Naive B cell (primary cell): ENCODE measurements around the gene MBP. TPM values are rescaled to one million over a fixed set of nuclear protein-coding genes. Genes with fewer than 3 reads are reported as not detected.

Experiments used
- ATAC-seq, 2 donors: fragments of 150-1000 bp; cut with Tn5 transposase; 2 replicates each; pipeline ENCODE4 v1.10.0; 2021; ENCODE audit warnings: low read depth in 2 of 2, mild to moderate bottlenecking in 2 of 2, moderate library complexity in 2 of 2
- DNase-seq: peaks from one replicate; pipeline ENCODE4 v3.0.0; 2022
- H3K27ac Mint-ChIP-seq, 6 donors: one replicate each; pipeline ENCODE4 v1.8.0; 2020 to 2022; ENCODE audit warnings: mild to moderate bottlenecking in 6 of 6, mixed read lengths in 6 of 6, moderate library complexity in 5 of 6, inconsistent platforms in 2 of 6
- H3K27me3 Mint-ChIP-seq, 3 donors: one replicate each; pipeline ENCODE4 v1.8.0; 2021 to 2022; ENCODE audit warnings: mixed read lengths in 3 of 3, mild to moderate bottlenecking in 1 of 3
- H3K36me3 Mint-ChIP-seq, 2 donors: one replicate each; pipeline ENCODE4 v1.8.0; 2020 to 2022; ENCODE audit warnings: mixed read lengths in 2 of 2, inconsistent platforms in 1 of 2, mild to moderate bottlenecking in 1 of 2
- H3K4me1 Mint-ChIP-seq, 3 donors: one replicate each; pipeline ENCODE4 v1.8.0; 2020 to 2022; ENCODE audit warnings: mixed read lengths in 3 of 3, inconsistent platforms in 1 of 3, mild to moderate bottlenecking in 1 of 3, moderate library complexity in 1 of 3
- H3K4me3 Mint-ChIP-seq, 8 donors: one replicate each; pipeline ENCODE4 v1.8.0; 2020 to 2022; ENCODE audit warnings: mild to moderate bottlenecking in 8 of 8, mixed read lengths in 8 of 8, moderate library complexity in 8 of 8, inconsistent platforms in 2 of 8
- H3K9me3 Mint-ChIP-seq, 7 donors: one replicate each; pipeline ENCODE4 v1.8.0; 2020 to 2022; ENCODE audit warnings: mixed read lengths in 7 of 7, mild to moderate bottlenecking in 5 of 7, inconsistent platforms in 2 of 7, moderate library complexity in 1 of 7
- polyA plus RNA-seq, 6 donors: library from polyadenylated mRNA; unstranded; fragments of 300-500 nt; fragmentation: Illumina TruSeq; gene quantifications; one replicate each; pipeline ENCODE4 v1.2.3, GENCODE V29; 2021; ENCODE audit warnings: low read depth in 6 of 6

Gene MBP
- polyA plus RNA-seq, 6 donors from 2014 or later: 35.4 to 69.2 (median 66.6) TPM

DNA sequence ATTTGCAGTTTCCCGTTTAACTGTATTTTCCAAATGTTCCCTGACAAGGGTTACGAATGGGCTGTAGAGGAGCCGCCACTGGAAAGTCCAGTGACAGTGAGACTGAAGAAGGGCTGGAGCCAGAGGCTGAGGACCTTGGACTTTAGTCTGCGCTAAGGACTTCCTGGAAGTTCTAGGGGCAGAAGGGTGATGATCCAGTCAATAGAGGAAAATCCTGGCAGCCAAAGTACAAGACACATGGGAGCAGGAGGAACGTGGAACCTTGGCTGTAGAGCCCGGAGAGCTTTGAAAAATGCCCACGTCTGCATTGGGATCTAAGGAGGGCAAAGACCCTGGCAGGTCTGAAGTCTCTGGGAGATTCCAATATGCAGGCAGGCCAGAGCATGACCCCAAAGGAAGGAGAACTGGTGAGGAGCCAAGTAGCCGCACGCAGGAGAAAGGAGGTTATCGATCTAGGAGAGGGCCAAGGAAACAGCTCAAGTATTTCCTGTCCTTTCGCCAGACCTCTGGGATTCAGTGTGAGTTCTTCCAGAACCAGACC lies 28.5 kb downstream of the MBP start:
- H3K9me3 Mint-ChIP-seq: no peaks in the 10 kb centered on the region
- H3K27ac Mint-ChIP-seq: peak overlapping the region in 5 of 6 donors; percentile 63 to 81 (median 80)
- H3K36me3 Mint-ChIP-seq: peaks cover 4 to 28% of the 10 kb centered on the region in 2 donors
- ATAC-seq: no peak
- H3K4me1 Mint-ChIP-seq: peaks cover 76 to 91% (median 77%) of the 10 kb centered on the region in 3 donors
- no peak for DNase-seq
- no peak overlapping the region for H3K4me3 Mint-ChIP-seq
- no peaks in the 10 kb centered on the region for H3K27me3 Mint-ChIP-seq

DNA sequence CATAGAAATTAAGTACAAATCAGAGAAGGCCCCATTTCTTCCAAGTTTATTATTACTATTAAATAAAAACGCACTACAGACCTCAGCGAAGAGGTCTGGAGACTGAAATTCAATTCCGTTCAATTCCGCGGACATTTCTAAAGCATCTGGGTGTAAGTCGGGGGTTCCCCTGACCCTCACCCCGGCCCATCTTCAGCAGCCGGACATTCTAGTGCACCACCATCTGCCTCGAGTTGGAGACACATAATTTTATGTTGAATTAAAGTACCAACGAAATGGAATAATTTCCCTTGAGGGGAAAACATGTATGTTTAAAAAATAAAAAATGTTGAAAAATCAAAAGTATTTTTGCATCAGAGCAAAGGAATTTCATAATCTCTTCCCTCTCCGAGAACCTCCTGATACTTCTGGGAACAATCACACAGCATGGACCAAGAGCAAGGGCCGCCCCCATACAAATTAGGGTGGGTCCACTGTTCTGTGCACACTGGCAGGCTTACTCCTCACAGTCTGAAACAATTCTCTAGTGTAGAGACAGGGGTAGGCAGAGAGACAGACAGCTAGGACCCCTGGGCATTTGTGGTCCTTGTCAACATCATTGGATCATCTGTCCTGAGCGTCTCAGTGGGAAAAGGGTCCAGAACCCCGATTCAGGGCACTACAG lies 29.3 kb downstream of the MBP start:
- H3K27me3 Mint-ChIP-seq: no peaks in the 10 kb centered on the region
- ATAC-seq (no peak), DNase-seq (no peak)
- H3K36me3 Mint-ChIP-seq: peaks cover 4 to 28% of the 10 kb centered on the region in 2 donors
- H3K4me3 Mint-ChIP-seq: peak overlapping the region in 1 of 8 donors; percentile 13
- peaks cover 77 to 91% (median 79%) of the 10 kb centered on the region in 3 donors for H3K4me1 Mint-ChIP-seq
- peak overlapping the region in 4 of 6 donors; percentile 19 to 72 (median 64) for H3K27ac Mint-ChIP-seq
- no peaks in the 10 kb centered on the region for H3K9me3 Mint-ChIP-seq

DNA sequence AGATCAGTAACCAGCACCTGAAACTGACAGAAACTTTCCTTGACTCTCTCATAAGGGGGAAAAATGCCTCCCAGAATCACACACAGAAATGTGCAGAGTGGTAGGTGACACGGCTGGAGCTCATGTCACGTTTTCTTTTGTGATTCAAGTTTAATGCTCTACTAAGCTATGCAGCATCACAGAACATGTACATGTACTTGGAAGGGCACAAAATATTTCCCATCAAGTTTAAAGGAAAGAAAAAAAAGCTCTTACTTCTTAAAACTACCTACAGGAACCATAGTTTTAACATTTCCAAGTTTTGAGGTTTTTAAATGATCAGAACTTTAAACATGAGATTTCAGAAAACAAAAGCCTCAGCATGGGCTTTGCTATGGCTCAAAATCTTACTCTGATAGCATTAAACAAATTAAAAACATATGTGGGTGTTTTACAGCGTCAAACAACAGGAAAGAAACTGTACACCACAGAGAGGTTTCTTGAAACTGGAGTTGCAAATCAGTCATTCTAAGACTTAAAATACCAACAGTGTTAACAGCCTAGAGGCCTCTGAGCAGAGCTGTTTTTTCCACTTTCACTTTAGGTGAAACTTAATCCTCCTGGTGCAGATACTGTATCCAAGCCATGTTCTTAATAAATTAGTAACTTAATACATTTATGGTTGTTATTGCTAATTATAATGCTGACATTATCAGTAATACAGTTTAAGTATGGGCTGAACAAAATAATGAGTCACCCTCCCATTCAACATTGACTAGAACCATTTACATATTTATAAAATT lies 30.1 kb downstream of the MBP start:
- Mint-ChIP-seq H3K4me3 (peak overlapping the region in 6 of 8 donors; percentile 66 to 89 (median 77)), H3K27ac (peak overlapping the region in 5 of 6 donors; percentile 70 to 91 (median 87)), H3K27me3 (no peaks in the 10 kb centered on the region), H3K9me3 (no peaks in the 10 kb centered on the region), H3K4me1 (peaks cover 75 to 91% (median 80%) of the 10 kb centered on the region in 3 donors), H3K36me3 (peaks cover 4 to 28% of the 10 kb centered on the region in 2 donors)
- no peak for DNase-seq
- ATAC-seq: peak; percentile 31 to 43

DNA sequence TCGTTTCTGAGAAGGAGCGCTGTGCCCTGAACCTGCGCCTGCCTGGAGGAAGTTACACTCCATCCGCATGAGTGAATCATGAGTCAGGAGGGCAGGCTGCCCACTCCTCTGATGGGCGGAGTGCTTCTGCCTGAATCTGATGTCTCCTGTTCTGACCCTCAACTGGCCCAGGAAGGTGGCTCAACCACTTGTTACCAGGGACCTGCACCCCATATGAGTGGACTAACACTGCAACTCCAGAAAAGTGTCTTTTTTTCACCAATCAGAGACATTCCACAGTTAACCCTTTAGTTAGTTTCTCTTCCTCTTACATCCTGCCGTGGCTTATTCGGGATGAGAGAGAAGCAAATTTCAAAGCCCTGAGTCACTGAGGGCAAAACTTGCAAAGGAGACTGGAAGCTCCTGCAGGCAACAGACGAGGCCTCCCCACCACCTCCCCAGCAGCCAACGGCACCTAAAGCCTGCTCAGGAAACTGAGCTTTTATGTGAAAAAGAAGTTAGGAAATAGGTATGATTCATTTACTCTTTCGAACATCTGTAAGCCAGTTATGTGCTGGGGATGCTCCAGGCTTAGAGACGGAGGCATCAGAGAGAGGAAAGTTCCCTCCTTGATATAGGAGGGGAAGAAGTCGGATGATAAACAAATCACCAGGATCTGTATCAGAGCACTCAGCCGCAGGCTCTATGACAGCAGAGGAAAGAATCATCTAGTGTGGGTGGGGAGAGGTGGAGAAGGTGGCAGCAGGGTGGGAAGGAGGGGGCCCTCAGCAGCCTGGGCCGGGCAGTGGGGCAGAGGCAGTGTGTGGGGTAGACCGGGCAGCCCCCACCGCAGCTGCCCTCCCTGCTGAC lies 30.9 kb downstream of the MBP start:
- Mint-ChIP-seq H3K36me3 (peaks cover 4 to 28% of the 10 kb centered on the region in 2 donors), H3K9me3 (no peaks in the 10 kb centered on the region), H3K27me3 (no peaks in the 10 kb centered on the region), H3K27ac (peak overlapping the region; percentile 70 to 92 (median 90)), H3K4me1 (peaks cover 69 to 86% (median 76%) of the 10 kb centered on the region in 3 donors), H3K4me3 (peak overlapping the region; percentile 50 to 89 (median 77))
- ATAC-seq: peak; percentile 64 to 68
- peak; percentile 37 for DNase-seq

GRCh38 chr18:77100751-77101355 lies 31.7 kb downstream of the MBP start:
- peaks cover 4 to 22% of the 10 kb centered on the region in 2 donors for H3K36me3 Mint-ChIP-seq
- H3K9me3 Mint-ChIP-seq: no peaks in the 10 kb centered on the region
- no peak for DNase-seq
- no peaks in the 10 kb centered on the region for H3K27me3 Mint-ChIP-seq
- H3K27ac Mint-ChIP-seq: peak overlapping the region in 4 of 6 donors; percentile 88 to 92 (median 90)
- H3K4me3 Mint-ChIP-seq: peak overlapping the region; percentile 19 to 89 (median 76)
- H3K4me1 Mint-ChIP-seq: peaks cover 61 to 78% (median 68%) of the 10 kb centered on the region in 3 donors
- no peak for ATAC-seq

GRCh38 chr18:77099485-77100370 lies 32.9 kb downstream of the MBP start:
- no peaks in the 10 kb centered on the region for H3K9me3 Mint-ChIP-seq
- peak overlapping the region; percentile 52 to 86 (median 82) for H3K27ac Mint-ChIP-seq
- ATAC-seq (peak; percentile 38), DNase-seq (peak; percentile 17)
- no peaks in the 10 kb centered on the region for H3K27me3 Mint-ChIP-seq
- peaks cover 4 to 11% of the 10 kb centered on the region in 2 donors for H3K36me3 Mint-ChIP-seq
- peak overlapping the region in 7 of 8 donors; percentile 45 to 83 (median 67) for H3K4me3 Mint-ChIP-seq
- peaks cover 50 to 76% (median 67%) of the 10 kb centered on the region in 3 donors for H3K4me1 Mint-ChIP-seq

DNA sequence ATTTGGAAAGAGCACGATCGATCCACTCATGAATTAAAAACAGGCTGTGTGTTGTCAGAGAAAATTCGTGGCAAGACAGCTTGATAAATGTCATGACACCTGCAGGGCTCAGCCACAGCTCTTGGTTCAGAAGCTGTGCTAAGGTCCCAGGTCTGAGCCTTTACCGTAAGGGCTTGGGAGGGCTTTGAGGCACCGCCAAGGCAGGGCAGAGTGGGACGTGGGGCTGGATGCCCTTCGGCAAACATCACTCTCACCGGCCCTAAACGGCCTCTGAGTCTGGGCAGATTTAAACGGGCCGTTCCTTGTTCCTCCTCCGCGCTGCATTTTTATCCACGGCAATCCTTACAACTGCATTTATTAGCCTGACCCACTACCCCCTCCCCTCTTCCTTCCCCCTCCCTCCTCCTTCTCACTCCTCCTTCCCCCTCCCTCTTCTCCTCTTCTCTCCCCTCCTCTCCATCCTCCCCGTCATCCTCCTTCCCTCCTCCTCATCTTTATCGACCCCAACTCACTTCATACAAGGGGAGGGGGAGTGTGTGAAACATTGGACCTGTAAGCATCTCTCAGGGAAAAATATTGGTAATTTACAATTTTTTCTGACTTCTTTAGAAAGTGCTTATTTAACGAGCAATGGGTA lies 33.9 kb downstream of the MBP start:
- ATAC-seq (no peak), DNase-seq (no peak)
- H3K36me3 Mint-ChIP-seq: peaks cover under 1 to 4% of the 10 kb centered on the region in 2 donors
- peaks cover 45 to 71% (median 61%) of the 10 kb centered on the region in 3 donors for H3K4me1 Mint-ChIP-seq
- H3K4me3 Mint-ChIP-seq: peak overlapping the region in 5 of 8 donors; percentile 15 to 63 (median 15)
- H3K27ac Mint-ChIP-seq: peak overlapping the region in 5 of 6 donors; percentile 26 to 79 (median 54)
- no peaks in the 10 kb centered on the region for H3K9me3 Mint-ChIP-seq
- no peaks in the 10 kb centered on the region for H3K27me3 Mint-ChIP-seq

GRCh38 chr18:77098029-77098428 lies 34.6 kb downstream of the MBP start:
- Mint-ChIP-seq H3K27ac (peak overlapping the region in 5 of 6 donors; percentile 7 to 89 (median 76)), H3K27me3 (no peaks in the 10 kb centered on the region), H3K4me1 (peaks cover 45 to 65% (median 61%) of the 10 kb centered on the region in 3 donors), H3K36me3 (peaks cover 0 to 4% of the 10 kb centered on the region in 2 donors), H3K9me3 (no peaks in the 10 kb centered on the region), H3K4me3 (peak overlapping the region in 2 of 8 donors; percentile 15 to 53)
- DNase-seq (no peak), ATAC-seq (peak in 1 of 2 donors; percentile 14)

DNA sequence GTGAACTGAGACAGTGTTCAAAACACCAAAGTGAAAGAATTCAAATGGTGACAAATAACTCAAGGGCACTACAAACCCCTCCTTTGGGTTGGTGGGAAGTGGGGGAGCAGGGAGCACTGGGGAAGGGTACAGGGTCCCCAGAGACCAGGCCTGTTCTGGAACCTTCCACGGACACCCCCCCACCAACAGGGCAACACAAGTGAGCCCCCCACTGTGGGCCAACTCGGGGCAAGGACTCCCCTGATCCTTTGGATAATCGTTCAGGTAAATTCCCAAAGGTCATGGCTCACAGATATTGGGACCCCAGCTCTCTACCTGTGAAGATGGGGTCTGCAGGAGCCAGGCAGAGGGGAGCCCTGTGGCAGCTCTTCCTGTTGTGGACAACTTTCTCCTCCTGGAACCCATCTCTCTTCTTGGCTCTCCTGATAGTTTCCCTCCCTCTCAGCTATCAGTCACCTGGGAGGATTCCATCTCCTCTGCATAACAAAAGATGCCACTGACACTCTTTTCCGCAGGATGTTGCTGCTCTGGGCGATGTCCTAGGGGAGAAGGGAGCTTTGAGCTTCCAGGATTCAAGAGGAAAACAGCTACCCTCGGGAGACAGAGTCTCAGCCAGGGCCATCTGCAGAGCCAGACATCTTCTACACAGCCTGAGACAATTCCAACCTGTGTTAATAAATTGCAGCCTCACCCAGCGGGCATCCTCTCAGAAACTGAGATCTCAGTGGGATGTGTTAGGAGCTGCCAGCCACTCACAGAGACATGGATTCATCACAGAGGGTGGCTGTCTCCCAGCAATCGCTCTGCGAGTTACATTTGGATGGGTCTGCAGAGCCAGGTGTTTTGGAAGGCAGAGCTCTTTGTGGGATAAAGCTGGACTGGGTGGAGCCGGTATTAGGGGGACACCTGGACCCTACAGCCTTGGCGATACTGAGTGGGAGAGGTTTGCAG lies 35.4 kb downstream of the MBP start:
- Mint-ChIP-seq H3K4me1 (peaks cover 48 to 61% (median 57%) of the 10 kb centered on the region in 3 donors), H3K36me3 (peaks cover 0 to 4% of the 10 kb centered on the region in 2 donors)

More for the DNA sequence above, 35.4 kb downstream of the MBP start:
- ATAC-seq (no peak), DNase-seq (no peak)
- Mint-ChIP-seq H3K9me3 (no peaks in the 10 kb centered on the region), H3K27me3 (no peaks in the 10 kb centered on the region), H3K4me3 (no peak overlapping the region), H3K27ac (peak overlapping the region in 5 of 6 donors; percentile 30 to 79 (median 58))
